MM.1S (cell line): ENCODE measurements around the gene UBE2E3.

ENCODE experiments used
- DNase-seq: peaks from one replicate; pipeline ENCODE4 v3.0.0-alpha.2; 2015
- H2AFZ ChIP-seq: fragments of 300-600 bp; sonication (generic); 2 replicates; pipeline ENCODE4 v1.6.0; 2016; ENCODE audit warnings: antibody characterized with exemption, low read length
- H3F3A ChIP-seq: fragments of 300-600 bp; sonication (generic); 2 replicates; pipeline ENCODE4 v1.6.1; 2016; ENCODE audit warnings: mild to moderate bottlenecking, antibody characterized with exemption, low read length, moderate library complexity, mixed read lengths; ENCODE audit not compliant: insufficient read depth
- H3K27ac ChIP-seq: fragments of 300-600 bp; sonication (generic); 2 replicates; pipeline ENCODE4 v1.5.1; 2016; ENCODE audit warnings: mild to moderate bottlenecking, low read length
- H3K27me3 ChIP-seq: fragments of 300-600 bp; sonication (generic); replicated peaks from 2 replicates; pipeline ENCODE4 v1.6.0; 2016; ENCODE audit warnings: low read length; ENCODE audit not compliant: insufficient read depth
- H3K36me3 ChIP-seq: fragments of 300-600 bp; sonication (generic); replicated peaks from 2 replicates; pipeline ENCODE4 v1.6.1; 2016; ENCODE audit warnings: mild to moderate bottlenecking, low read length, mixed read lengths; ENCODE audit not compliant: insufficient read depth
- H3K4me1 ChIP-seq: fragments of 300-600 bp; sonication (generic); 2 replicates; pipeline ENCODE4 v1.6.1; 2016; ENCODE audit warnings: low read length, mixed read lengths
- H3K4me2 ChIP-seq: fragments of 300-600 bp; sonication (generic); 2 replicates; pipeline ENCODE4 v1.6.0; 2016; ENCODE audit warnings: low read depth, low read length
- H3K4me3 ChIP-seq: fragments of 300-600 bp; sonication (generic); 2 replicates; pipeline ENCODE4 v1.5.1; 2016; ENCODE audit warnings: low read length, mixed read lengths
- H3K79me2 ChIP-seq: fragments of 300-600 bp; sonication (generic); 2 replicates; pipeline ENCODE4 v1.6.1; 2016; ENCODE audit warnings: mixed run types, low read length, mixed read lengths
- H3K9ac ChIP-seq: fragments of 300-600 bp; sonication (generic); 2 replicates; pipeline ENCODE4 v1.6.1; 2016; ENCODE audit warnings: low read length, mixed read lengths
- H3K9me2 ChIP-seq: fragments of 300-600 bp; sonication (generic); replicated peaks from 2 replicates; pipeline ENCODE4 v1.6.1; 2016; ENCODE audit warnings: mild to moderate bottlenecking, low read length, mixed read lengths; ENCODE audit not compliant: insufficient read depth
- H3K9me3 ChIP-seq: fragments of 300-600 bp; sonication (generic); replicated peaks from 2 replicates; pipeline ENCODE4 v1.6.1; 2016; ENCODE audit warnings: mild to moderate bottlenecking, low read length, mixed read lengths; ENCODE audit not compliant: insufficient read depth
- H4K20me1 ChIP-seq: fragments of 300-600 bp; sonication (generic); 2 replicates; pipeline ENCODE4 v1.6.1; 2016; ENCODE audit warnings: mild to moderate bottlenecking, low read length, moderate library complexity, mixed read lengths; ENCODE audit not compliant: insufficient read depth
- CTCF ChIP-seq: fragments of 300-600 bp; sonication (generic); IDR thresholded peaks from 2 replicates; pipeline ENCODE4 v1.5.1; 2016; ENCODE audit warnings: antibody characterized with exemption, low read length, mixed read lengths
- EZH2 ChIP-seq: fragments of 300-600 bp; sonication (generic); optimal IDR thresholded peaks from 2 replicates; pipeline ENCODE3; 2017; ENCODE audit warnings: low read depth, mild to moderate bottlenecking, antibody characterized with exemption, low read length, mixed read lengths
- EZH2phosphoT487 ChIP-seq: fragments of 300-600 bp; sonication (generic); IDR thresholded peaks from 2 replicates; pipeline ENCODE4 v1.6.1; 2018; ENCODE audit warnings: antibody characterized with exemption, low read length

The UBE2E3 gene

GRCh38 chr2:180960982-180961381 lies 19.4 kb upstream of the UBE2E3 start:
- H3K27me3 ChIP-seq, result no peaks in the 10 kb centered on the region
- no peak overlapping the region for H3K27ac ChIP-seq
- no peak overlapping the region for H2AFZ ChIP-seq
- no peak for DNase-seq
- no peaks in the 10 kb centered on the region for H3K36me3 ChIP-seq
- H3K4me2 ChIP-seq, result no peak overlapping the region
- no peak for TF ChIP-seq CTCF
- no peak for TF ChIP-seq EZH2phosphoT487
- TF ChIP-seq EZH2, result no peak
- H3K9me2 ChIP-seq, result no peaks in the 10 kb centered on the region
- no peaks in the 10 kb centered on the region for H4K20me1 ChIP-seq
- no peak overlapping the region for H3K9ac ChIP-seq
- H3K4me1 ChIP-seq, result no peaks in the 10 kb centered on the region
- H3K9me3 ChIP-seq, result no peaks in the 10 kb centered on the region
- no peak overlapping the region for H3K4me3 ChIP-seq
- H3K79me2 ChIP-seq, result no peaks in the 10 kb centered on the region
- no peaks in the 10 kb centered on the region for H3F3A ChIP-seq

- H3K9me3 ChIP-seq, result no peaks in the 10 kb centered on the region
- no peaks in the 10 kb centered on the region for H3F3A ChIP-seq
- H3K9ac ChIP-seq, result no peak overlapping the region
- H3K36me3 ChIP-seq, result no peaks in the 10 kb centered on the region
- TF ChIP-seq EZH2 (no peak), CTCF (no peak)
- H3K79me2 ChIP-seq, result no peaks in the 10 kb centered on the region
- H3K4me2 ChIP-seq, result no peak overlapping the region
- H3K4me1 ChIP-seq, result no peaks in the 10 kb centered on the region
- H3K27me3 ChIP-seq, result no peaks in the 10 kb centered on the region
- no peak overlapping the region for H3K4me3 ChIP-seq
- H3K9me2 ChIP-seq, result no peaks in the 10 kb centered on the region
- no peaks in the 10 kb centered on the region for H4K20me1 ChIP-seq
- H2AFZ ChIP-seq, result no peak overlapping the region
- no peak for DNase-seq
- H3K27ac ChIP-seq, result no peak overlapping the region
These were observed 17.6 kb upstream of the UBE2E3 start for GRCh38 chr2:180962727-180963314.

GRCh38 chr2:180966378-180966777 lies 14.0 kb upstream of the UBE2E3 start:
- no peaks in the 10 kb centered on the region for H3K9me3 ChIP-seq
- no peak overlapping the region for H3K9ac ChIP-seq
- H3F3A ChIP-seq, result no peaks in the 10 kb centered on the region
- no peak overlapping the region for H3K27ac ChIP-seq
- DNase-seq, result no peak
- no peaks in the 10 kb centered on the region for H3K27me3 ChIP-seq
- no peaks in the 10 kb centered on the region for H3K79me2 ChIP-seq
- TF ChIP-seq EZH2 (no peak), EZH2phosphoT487 (no peak), CTCF (no peak)
- no peaks in the 10 kb centered on the region for H3K4me1 ChIP-seq
- no peak overlapping the region for H3K4me3 ChIP-seq
- no peaks in the 10 kb centered on the region for H3K9me2 ChIP-seq
- no peak overlapping the region for H3K4me2 ChIP-seq
- no peak overlapping the region for H2AFZ ChIP-seq
- H4K20me1 ChIP-seq, result no peaks in the 10 kb centered on the region
- H3K36me3 ChIP-seq, result no peaks in the 10 kb centered on the region
